K562 treated with DMSO at 1 percent for 4 hours (cell line): ENCODE results near the gene FAM72D. TPM values are rescaled to one million over a fixed set of nuclear protein-coding genes. Genes with fewer than 3 reads are reported as not detected.

Source experiments
- total RNA-seq: library from RNA; unstranded; fragments of 300-600 nt; gene quantifications from 2 replicates; pipeline ENCODE4 v1.2.3, GENCODE V29; 2022; ENCODE audit not compliant: insufficient read depth

FAM72D gene
- total RNA-seq: 4.2 and 6.6 TPM in 2 replicates

GRCh38 chr1:145095284-145096057 is at the start of gene FAM72D, which contains the start of gene SRGAP2B:
Gene FAM72D (plus strand): TSS chr1:145095974. CDS start chr1:145096848, 874 bp downstream.
Gene SRGAP2B (minus strand): TSS chr1:145095328. CDS start chr1:145092901, 2,427 bp downstream.

Other genes starting within 250 kb of the FAM72D start
- gene SRGAP2B, start 646 bp upstream of the FAM72D start, total RNA-seq: 7.6 and 8.8 TPM in 2 replicates
- gene PPIAL4D, start 146.2 kb downstream of the FAM72D start, total RNA-seq: not detected in 2 replicates